GM12864 (cell line): ENCODE results near the gene VENTX.

Source experiments
- DNase-seq: peaks from one replicate; pipeline ENCODE4 v3.0.0-alpha.2; 2011; ENCODE audit warnings: low read depth
- H3K4me3 ChIP-seq: 2 replicates; pipeline ENCODE4 v1.5.1; 2011; ENCODE audit warnings: mild to moderate bottlenecking, low read depth, low read length, control low read depth
- TF ChIP-seq, protein P1 (sequence below): IDR thresholded peaks from 2 replicates; pipeline ENCODE4 v1.5.1; 2011; ENCODE audit warnings: low read depth, mild to moderate bottlenecking, moderate library complexity, low read length, control low read depth, inconsistent platforms; ENCODE audit errors: missing control alignments

The VENTX gene

DNA sequence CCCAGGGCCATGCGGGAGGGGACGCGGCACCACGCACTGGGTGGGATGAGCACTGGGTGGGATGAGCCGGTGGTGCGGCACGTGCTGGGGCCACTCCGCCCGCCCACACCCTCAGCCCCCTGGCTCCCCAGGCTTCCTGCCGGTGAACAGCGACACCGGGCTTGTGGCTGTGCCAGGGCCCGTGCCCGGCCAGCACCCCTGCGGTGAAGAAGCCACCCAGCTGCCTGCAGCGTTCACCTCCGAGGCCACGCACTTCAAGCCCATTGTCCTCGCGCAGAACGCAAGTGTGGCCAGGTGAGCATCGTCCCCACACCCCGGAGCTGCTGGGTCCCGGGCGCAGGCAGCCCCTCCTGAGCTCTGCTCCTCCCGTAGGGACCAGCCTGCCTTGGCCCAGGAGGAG is 39.4 kb upstream of the VENTX start:
- H3K4me3 ChIP-seq, result no peak overlapping the region
- no peak for DNase-seq
- TF ChIP-seq, protein P1, sequence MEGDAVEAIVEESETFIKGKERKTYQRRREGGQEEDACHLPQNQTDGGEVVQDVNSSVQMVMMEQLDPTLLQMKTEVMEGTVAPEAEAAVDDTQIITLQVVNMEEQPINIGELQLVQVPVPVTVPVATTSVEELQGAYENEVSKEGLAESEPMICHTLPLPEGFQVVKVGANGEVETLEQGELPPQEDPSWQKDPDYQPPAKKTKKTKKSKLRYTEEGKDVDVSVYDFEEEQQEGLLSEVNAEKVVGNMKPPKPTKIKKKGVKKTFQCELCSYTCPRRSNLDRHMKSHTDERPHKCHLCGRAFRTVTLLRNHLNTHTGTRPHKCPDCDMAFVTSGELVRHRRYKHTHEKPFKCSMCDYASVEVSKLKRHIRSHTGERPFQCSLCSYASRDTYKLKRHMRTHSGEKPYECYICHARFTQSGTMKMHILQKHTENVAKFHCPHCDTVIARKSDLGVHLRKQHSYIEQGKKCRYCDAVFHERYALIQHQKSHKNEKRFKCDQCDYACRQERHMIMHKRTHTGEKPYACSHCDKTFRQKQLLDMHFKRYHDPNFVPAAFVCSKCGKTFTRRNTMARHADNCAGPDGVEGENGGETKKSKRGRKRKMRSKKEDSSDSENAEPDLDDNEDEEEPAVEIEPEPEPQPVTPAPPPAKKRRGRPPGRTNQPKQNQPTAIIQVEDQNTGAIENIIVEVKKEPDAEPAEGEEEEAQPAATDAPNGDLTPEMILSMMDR, result no peak

DNA sequence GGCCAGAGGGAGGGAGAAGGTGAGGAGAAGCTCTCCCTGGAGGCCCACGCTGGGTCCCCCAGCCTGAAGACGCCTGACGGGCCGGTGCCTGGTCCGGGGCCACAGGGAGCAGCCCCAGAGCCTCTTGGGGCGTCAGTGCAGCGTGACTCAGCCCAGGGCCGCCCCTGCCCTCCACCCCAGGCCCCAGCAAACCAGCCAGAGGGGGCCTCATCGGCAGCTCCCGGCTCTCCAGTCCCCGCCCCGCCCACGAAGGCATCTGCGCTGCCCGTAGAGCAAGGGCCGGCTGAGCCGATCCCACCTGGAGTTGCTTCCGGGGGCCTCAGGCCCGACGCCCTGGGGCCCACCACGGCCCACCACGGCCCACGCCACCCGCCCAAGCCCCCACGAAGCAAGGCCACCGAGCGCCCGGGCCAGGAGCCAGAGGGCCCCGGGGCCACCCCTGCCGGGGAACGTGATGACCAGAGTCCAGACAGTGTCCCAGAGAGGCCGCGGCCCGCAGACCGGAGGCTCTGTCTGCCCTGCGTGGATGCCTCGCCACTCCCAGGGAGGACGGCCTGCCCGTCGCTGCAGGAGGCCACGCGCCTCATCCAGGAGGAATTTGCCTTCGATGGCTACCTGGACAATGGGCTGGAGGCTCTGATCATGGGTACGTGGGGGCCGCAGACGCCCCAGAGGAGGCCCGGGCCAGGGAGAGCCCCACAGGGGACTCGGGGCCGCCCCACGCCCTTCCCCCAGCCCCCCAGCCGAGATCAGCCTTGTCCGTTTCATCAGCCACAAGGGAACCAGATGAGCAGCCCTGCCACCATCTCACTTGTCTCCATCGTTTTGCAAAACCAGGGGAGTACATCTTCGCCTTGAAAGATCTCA is 38.8 kb upstream of the VENTX start:
- no peak overlapping the region for H3K4me3 ChIP-seq
- TF ChIP-seq, protein P1, result no peak
- no peak for DNase-seq

DNA sequence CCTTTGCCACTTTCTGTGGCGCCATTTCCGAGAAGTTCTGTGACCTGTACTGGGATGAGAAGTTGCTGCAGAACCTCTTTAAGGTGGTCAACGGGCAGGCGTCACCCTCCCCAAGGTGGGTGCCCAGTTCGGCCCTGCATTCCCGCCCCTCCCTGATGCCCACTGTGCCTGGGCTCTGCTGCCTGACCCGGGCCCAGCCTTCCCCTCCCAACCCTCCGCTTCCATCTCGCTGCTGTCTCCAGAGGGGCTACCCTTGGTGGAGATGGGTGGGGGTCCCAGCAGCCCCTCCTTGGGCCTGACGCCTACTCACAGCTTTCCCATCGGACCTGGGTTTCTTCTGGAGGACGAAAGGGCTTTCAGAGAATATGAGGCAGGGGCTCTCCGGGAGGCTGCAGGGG is 38.2 kb upstream of the VENTX start:
- no peak for DNase-seq
- no peak overlapping the region for H3K4me3 ChIP-seq
- TF ChIP-seq, protein P1, result no peak

DNA sequence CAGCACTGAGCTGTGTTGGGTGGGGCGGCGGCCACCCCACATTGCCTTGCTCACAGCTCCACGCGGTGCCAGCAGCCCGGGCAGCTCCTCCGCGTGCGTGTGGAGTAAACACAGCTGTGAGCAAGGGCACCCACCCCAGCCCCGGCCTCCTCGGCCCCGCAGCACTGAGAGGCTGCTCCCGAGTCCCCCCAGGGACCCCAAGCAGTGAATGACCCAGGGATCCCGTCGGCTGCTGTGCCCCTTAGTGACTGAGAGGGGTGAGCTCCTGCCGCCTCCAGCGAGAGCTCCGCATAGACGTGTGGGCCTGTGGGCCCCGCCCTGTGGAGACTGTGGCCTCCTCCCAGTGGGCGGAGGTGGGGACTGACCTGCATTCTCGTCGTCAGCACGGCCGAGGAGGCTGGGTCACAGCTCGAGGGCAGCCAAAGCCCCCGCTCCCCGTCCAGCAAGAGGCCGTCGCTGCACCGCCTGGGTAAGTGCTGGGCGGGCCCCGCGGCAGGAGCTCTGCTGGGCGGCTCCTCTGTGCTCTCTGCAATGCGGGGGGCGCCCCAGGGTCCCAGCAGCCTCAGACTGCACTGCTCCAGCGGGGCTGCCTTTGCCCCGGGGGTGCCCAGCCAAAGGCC is 37.6 kb upstream of the VENTX start:
- TF ChIP-seq, protein P1, result no peak
- no peak overlapping the region for H3K4me3 ChIP-seq
- no peak for DNase-seq

DNA sequence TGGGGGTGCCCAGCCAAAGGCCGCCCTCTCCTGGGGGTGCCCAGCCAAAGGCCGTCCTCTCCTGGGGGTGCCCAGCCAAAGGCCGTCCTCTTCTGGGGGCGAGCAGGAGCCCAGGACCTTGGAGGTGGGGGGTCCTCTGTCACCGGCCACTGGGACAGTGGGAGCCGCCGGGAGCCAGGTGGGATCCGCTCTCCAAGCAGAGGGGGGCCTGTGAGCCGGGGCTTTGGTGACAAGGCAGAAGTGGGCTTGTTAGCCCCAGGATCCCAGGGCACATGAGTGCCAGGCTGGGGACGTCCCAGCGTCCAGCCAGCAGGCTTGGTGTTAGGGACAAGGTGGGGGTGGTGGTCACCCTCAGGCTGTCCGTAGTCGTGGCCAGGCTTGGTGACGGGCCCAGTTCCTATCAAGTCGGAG is 37.0 kb upstream of the VENTX start:
- no peak for DNase-seq
- TF ChIP-seq, protein P1, result no peak
- H3K4me3 ChIP-seq, result no peak overlapping the region

DNA sequence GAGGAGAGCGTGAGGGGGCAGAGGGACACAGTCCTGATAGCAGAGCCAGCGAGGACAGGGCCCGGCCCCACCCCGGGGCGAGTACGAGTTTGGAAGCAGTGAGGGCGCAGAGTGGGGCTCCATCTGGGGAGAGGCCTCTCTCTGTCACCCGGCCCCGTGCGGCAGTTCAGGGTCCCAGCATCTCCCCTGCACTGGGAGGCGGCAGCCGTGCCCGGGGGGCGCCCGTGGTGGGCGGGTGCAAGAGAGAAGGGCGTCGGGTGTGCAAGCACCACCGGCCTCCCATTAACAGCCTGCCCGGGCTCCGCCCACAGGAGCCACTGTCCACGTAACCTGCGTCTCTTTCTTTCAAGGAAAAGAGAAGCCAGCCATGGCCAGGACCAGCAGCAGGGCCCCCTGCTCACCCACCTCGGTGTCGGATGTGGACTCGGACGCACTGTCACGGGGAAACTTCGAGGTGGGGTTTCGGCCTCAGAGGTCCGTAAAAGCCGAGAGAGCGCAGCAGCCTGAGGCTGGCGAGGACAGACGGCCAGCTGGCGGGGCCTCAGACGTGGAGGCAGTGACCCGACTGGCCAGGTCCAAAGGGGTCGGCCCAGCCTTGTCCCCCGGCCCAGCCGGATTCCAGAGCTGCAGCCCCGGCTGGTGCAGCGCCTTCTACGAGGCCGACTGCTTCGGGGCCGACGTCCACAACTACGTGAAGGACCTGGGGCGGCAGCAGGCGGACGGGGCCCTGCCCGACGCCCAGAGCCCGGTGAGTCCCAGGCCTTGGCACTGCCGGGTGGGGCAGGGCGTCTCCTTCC is 36.3 kb upstream of the VENTX start:
- no peak for DNase-seq

More for the DNA sequence above, 36.3 kb upstream of the VENTX start:
- no peak overlapping the region for H3K4me3 ChIP-seq
- TF ChIP-seq, protein P1, result no peak
